B cell (primary cell): ENCODE measurements around the gene KCNJ5. TPM values are rescaled to one million over a fixed set of nuclear protein-coding genes. Genes with fewer than 3 reads are reported as not detected.

ENCODE experiments used
- ATAC-seq: fragments of 200-7000 bp; cut with Tn5 transposase; one replicate; pipeline ENCODE4 v1.10.0; 2021; ENCODE audit warnings: low read depth, mild to moderate bottlenecking, moderate number of reproducible peaks, moderate library complexity
- CTCF ChIA-PET: fragments of 350-600 bp; sonication (Branson Sonifier 250); formaldehyde crosslinking; loops from one replicate; lab custom pipeline; 2021; ENCODE audit warnings: antibody characterized with exemption, inconsistent platforms; lab: Charles Lee
- POLR2A ChIA-PET: fragments of 350-600 bp; sonication (Branson Sonifier 250); formaldehyde crosslinking; loops from one replicate; lab custom pipeline; 2021; ENCODE audit warnings: antibody characterized with exemption; lab: Charles Lee
- DNase-seq: peaks from one replicate; pipeline ENCODE4 v3.0.0; 2013
- H2AFZ ChIP-seq: 2 replicates; pipeline ENCODE4 v1.6.1; 2012; ENCODE audit warnings: mild to moderate bottlenecking, low read depth, low read length; ENCODE audit not compliant: insufficient read depth, poor library complexity, severe bottlenecking
- H3K27ac ChIP-seq, 2 donors: 1 replicate in 1 of 2; 2 replicates in 1 of 2; pipeline ENCODE4 v1.5.1; 2012 to 2013; ENCODE audit warnings: low read length in 2 of 2, mild to moderate bottlenecking in 2 of 2, moderate library complexity in 1 of 2
- H3K27me3 ChIP-seq, 4 experiments: fragments of 200-600 bp in 1 of 4; sonication (generic) in 1 of 4; replicated peaks in 1 of 4; 1 replicate in 2 of 4; 2 replicates in 2 of 4; pipeline versions ENCODE4 v1.6.1 to v1.7.0; 2013 to 2016; ENCODE audit warnings: low read length in 3 of 4, mild to moderate bottlenecking in 2 of 4, mixed read lengths in 1 of 4, moderate library complexity in 1 of 4; ENCODE audit not compliant: insufficient read depth in 4 of 4, control insufficient read depth in 3 of 4; ENCODE audit errors: control extremely low read depth in 1 of 4
- H3K36me3 ChIP-seq, 2 experiments: replicated peaks in 1 of 2; 1 replicate in 1 of 2; 2 replicates in 1 of 2; pipeline versions ENCODE4 v1.6.1 to v1.7.1; 2013; ENCODE audit warnings: low read length in 1 of 2; ENCODE audit not compliant: insufficient read depth in 2 of 2, control insufficient read depth in 1 of 2; ENCODE audit errors: control extremely low read depth in 1 of 2, extremely low read depth in 1 of 2
- H3K4me1 ChIP-seq, 2 donors: fragments of 200-600 bp in 1 of 2; sonication (generic) in 1 of 2; 1 replicate in 1 of 2; 2 replicates in 1 of 2; pipeline versions ENCODE4 v1.5.1 to v1.6.1; 2013 to 2017; ENCODE audit warnings: low read length in 2 of 2; ENCODE audit not compliant: control insufficient read depth in 2 of 2, insufficient read depth in 2 of 2
- H3K4me2 ChIP-seq: replicated peaks from 2 replicates; pipeline ENCODE3; 2012; ENCODE audit warnings: mild to moderate bottlenecking, low read depth, low read length; ENCODE audit not compliant: poor library complexity, severe bottlenecking
- H3K4me3 ChIP-seq, 5 experiments: fragments of 200-600 bp in 1 of 5; sonication (generic) in 1 of 5; 1 replicate in 3 of 5; 2 replicates in 2 of 5; pipeline versions ENCODE4 v1.5.1 to v1.7.0; 2011 to 2016; ENCODE audit warnings: low read length in 4 of 5, mild to moderate bottlenecking in 4 of 5, low read depth in 2 of 5, control low read depth in 1 of 5, moderate library complexity in 1 of 5; ENCODE audit not compliant: insufficient read depth in 1 of 5; ENCODE audit errors: control extremely low read depth in 1 of 5, extremely low read depth in 1 of 5
- H3K79me2 ChIP-seq: fragments of 200-600 bp; sonication (generic); one replicate; pipeline ENCODE4 v1.6.0; 2016; ENCODE audit warnings: low read length; ENCODE audit not compliant: control insufficient read depth, insufficient read depth
- H3K9ac ChIP-seq: fragments of 200-600 bp; sonication (generic); 2 replicates; pipeline ENCODE4 v1.6.1; 2017; ENCODE audit warnings: mild to moderate bottlenecking, low read length, moderate library complexity
- H3K9me3 ChIP-seq, 3 donors: one replicate each; pipeline versions ENCODE4 v1.6.1 to v1.7.1; 2013; ENCODE audit warnings: low read length in 2 of 3; ENCODE audit not compliant: control insufficient read depth in 2 of 3, insufficient read depth in 1 of 3; ENCODE audit errors: control extremely low read depth in 1 of 3
- H4K20me1 ChIP-seq: 2 replicates; pipeline ENCODE4 v1.6.0; 2012; ENCODE audit warnings: mild to moderate bottlenecking, low read length; ENCODE audit not compliant: insufficient read depth, control insufficient read depth, poor library complexity, severe bottlenecking
- H3K27ac Mint-ChIP-seq: one replicate; pipeline ENCODE4 v1.8.0; 2021; ENCODE audit warnings: mixed read lengths
- H3K27me3 Mint-ChIP-seq: one replicate; pipeline ENCODE4 v1.8.0; 2021; ENCODE audit warnings: mixed read lengths
- H3K4me1 Mint-ChIP-seq: one replicate; pipeline ENCODE4 v1.8.0; 2021; ENCODE audit warnings: mixed read lengths
- H3K4me3 Mint-ChIP-seq: one replicate; pipeline ENCODE4 v1.8.0; 2021; ENCODE audit warnings: mixed read lengths
- H3K9me3 Mint-ChIP-seq: one replicate; pipeline ENCODE4 v1.8.0; 2022; ENCODE audit warnings: mixed read lengths; ENCODE audit not compliant: insufficient read depth
- CTCF ChIP-seq: fragments of 200-600 bp; IDR thresholded peaks from one replicate; pipeline ENCODE4 v1.8.0; 2022; ENCODE audit warnings: antibody characterized with exemption, mild to moderate bottlenecking
- EZH2 ChIP-seq: IDR thresholded peaks from 2 replicates; pipeline ENCODE4 v1.6.1; 2012; ENCODE audit warnings: borderline replicate concordance, low read depth, mild to moderate bottlenecking, moderate library complexity, low read length; ENCODE audit not compliant: insufficient read depth, poor library complexity, severe bottlenecking
- WGBS: methylation state at CpG from one replicate; pipeline ENCODE4 v1.1.5; 2013; ENCODE audit warnings: missing lambda C conversion rate; ENCODE audit not compliant: insufficient coverage; 5-methylcytosine and 5-hydroxymethylcytosine counted together
- intact Hi-C: fragments of 100-400 bp; cut with micrococcal nuclease; formaldehyde crosslinking; loops from one replicate; pipeline ENCODE4 v1.10.0; 2022
- polyA plus RNA-seq: library from polyadenylated mRNA; depleted of rRNA; stranded (reverse); fragments of >200 nt; gene quantifications from 2 replicates; pipeline ENCODE4 v1.2.3, GENCODE V29; 2012
- total RNA-seq, 2 donors: library from RNA; stranded (reverse); fragments of 120-200 nt in 1 of 2; gene quantifications; 1 replicate in 1 of 2; 2 replicates in 1 of 2; pipeline versions ENCODE4 v1.2.3 to v1.2.4, GENCODE V29; 2013 to 2022

KCNJ5 gene
- total and polyA plus RNA-seq, 2 donors (not counting 1 experiment from before 2014, with no cell fraction given) = 0.01 TPM; not detected in 1

- TF ChIP-seq EZH2 (no peak), CTCF (no peak)
- Mint-ChIP-seq H3K4me3 (no peak overlapping the region), H3K4me1 (peaks cover 12% of the 10 kb centered on the region), H3K27ac (no peak overlapping the region), H3K9me3 (no peaks in the 10 kb centered on the region), H3K27me3 (peaks cover 6% of the 10 kb centered on the region)
- H3K9ac ChIP-seq = no peak overlapping the region
- H2AFZ ChIP-seq = no peak overlapping the region
- ATAC-seq (no peak), DNase-seq (no peak)
- H3K4me2 ChIP-seq = no peak overlapping the region
- H3K4me3 ChIP-seq = no peak overlapping the region
- H3K9me3 ChIP-seq = no peaks in the 10 kb centered on the region
- ChIA-PET CTCF (interaction anchor here (1.2 to 3.1 kb wide), 3 partner anchors 80 to 807 kb away, joined by 3 to 12 read pairs (median 3); no protein-coding TSS in a partner anchor), POLR2A (no interaction called here)
- no peaks in the 10 kb centered on the region for H3K79me2 ChIP-seq
- no peaks in the 10 kb centered on the region for H4K20me1 ChIP-seq
- H3K27me3 ChIP-seq = peaks cover 0 to 3% (median 0%) of the 10 kb centered on the region in 4 experiments
- intact Hi-C loops = no loop called here
- 100% methylated on average over 1 of the region's 3 CpGs for WGBS
- no peak overlapping the region for H3K27ac ChIP-seq
- H3K4me1 ChIP-seq = peaks cover 6 to 7% of the 10 kb centered on the region in 2 donors
- H3K36me3 ChIP-seq = no peaks in the 10 kb centered on the region
Observed at GRCh38 chr11:128963744-128964325, 72.7 kb downstream of the KCNJ5 start.

- CTCF ChIA-PET = interaction anchor here (1.1 to 3.1 kb wide), 4 partner anchors 8 to 808 kb away, joined by 3 to 12 read pairs (median 3); no protein-coding TSS in a partner anchor
- intact Hi-C loops = no loop called here
- Histone ChIP-seq H3K36me3 (peaks cover under 1 to 2% of the 10 kb centered on the region in 2 experiments), H3K79me2 (no peaks in the 10 kb centered on the region), H3K4me1 (peaks cover 6 to 7% of the 10 kb centered on the region in 2 donors), H3K9ac (no peak overlapping the region), H3K27ac (no peak overlapping the region), H2AFZ (no peak overlapping the region), H3K9me3 (no peaks in the 10 kb centered on the region), H3K4me2 (no peak overlapping the region), H3K27me3 (no peaks in the 10 kb centered on the region), H3K4me3 (no peak overlapping the region), H4K20me1 (no peaks in the 10 kb centered on the region)
- peaks cover 12% of the 10 kb centered on the region for H3K4me1 Mint-ChIP-seq
- peaks cover 6% of the 10 kb centered on the region for H3K27me3 Mint-ChIP-seq
- POLR2A ChIA-PET = no interaction called here
- 96% methylated on average over 3 of the region's 7 CpGs for WGBS
- no peaks in the 10 kb centered on the region for H3K9me3 Mint-ChIP-seq
- ATAC-seq = no peak
- H3K27ac Mint-ChIP-seq = no peak overlapping the region
- no peak overlapping the region for H3K4me3 Mint-ChIP-seq
- TF ChIP-seq EZH2 (no peak), CTCF (no peak)
- DNase-seq = no peak
Observed at GRCh38 chr11:128964463-128964930, 73.3 kb downstream of the KCNJ5 start.
